NCI-H82 (cell line): ENCODE measurements around the gene BUD31.
"Not testable (repeated sequence)": the region's sequence is repeated elsewhere in the genome, so short reads cannot be mapped to it uniquely, and the experiment has no call there.

ENCODE experiments used
- DNase-seq: peaks from one replicate; lab custom pipeline; 2025; lab: John Stamatoyannopoulos, UW

The BUD31 gene

DNA sequence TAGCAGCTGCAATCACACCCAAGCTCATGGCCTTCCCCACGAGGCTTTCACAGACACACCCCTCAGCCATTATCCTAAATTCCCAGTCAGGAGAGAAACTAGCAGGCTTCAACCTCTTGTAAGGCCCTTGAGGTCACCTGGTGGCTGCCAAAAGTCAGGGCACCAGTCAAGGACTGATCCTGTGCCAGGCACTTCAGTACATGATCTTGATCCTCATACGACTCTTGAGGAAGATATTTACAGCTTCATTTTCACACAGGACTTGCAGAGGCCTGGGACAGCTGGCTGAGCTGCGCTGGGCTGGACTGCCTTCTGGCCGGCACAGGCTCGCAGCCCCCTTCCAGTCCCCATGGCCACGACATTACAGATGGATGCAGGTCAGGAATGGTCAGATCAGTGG lies 9.2 kb upstream of the BUD31 start:
- no peak for DNase-seq

DNA sequence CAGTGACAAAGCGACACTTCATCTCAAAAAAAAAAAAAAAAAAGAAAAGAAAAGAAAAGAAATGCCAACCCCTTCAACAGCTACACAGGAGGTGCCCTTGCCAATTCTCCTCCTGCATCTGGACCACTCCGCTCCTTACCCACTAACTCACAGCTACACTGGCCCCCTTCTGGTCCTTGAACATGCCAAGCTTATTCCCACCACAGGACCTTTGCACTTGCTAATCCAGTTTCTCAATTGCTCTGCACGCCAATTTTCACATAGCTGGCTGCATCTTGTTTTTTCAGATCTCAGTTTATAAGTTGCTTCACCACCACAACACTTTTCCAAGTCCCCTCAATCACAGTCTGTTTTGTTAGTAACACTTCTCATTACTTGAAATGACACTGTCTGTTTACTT lies 5.9 kb upstream of the BUD31 start:
- DNase-seq: no peak

DNA sequence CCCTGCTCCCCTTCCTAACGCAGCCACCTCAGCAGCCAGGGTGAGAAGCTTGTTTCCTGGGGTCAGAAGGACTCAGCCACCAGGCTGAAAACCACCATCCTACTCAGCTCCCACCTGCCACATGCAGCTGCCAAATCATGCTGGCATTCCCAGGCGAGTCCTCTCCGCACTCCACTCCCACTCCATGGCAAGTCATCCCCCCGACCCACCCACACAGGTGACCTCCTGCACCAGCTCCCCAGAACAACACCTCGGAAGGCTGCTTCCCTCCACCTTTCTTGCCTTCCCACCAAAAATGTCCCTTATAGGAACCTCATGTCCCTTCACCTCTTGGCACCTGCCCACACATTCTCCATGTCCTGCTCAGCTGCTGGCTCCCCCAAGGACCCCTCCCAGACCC lies 5.0 kb upstream of the BUD31 start:
- no peak for DNase-seq

DNA sequence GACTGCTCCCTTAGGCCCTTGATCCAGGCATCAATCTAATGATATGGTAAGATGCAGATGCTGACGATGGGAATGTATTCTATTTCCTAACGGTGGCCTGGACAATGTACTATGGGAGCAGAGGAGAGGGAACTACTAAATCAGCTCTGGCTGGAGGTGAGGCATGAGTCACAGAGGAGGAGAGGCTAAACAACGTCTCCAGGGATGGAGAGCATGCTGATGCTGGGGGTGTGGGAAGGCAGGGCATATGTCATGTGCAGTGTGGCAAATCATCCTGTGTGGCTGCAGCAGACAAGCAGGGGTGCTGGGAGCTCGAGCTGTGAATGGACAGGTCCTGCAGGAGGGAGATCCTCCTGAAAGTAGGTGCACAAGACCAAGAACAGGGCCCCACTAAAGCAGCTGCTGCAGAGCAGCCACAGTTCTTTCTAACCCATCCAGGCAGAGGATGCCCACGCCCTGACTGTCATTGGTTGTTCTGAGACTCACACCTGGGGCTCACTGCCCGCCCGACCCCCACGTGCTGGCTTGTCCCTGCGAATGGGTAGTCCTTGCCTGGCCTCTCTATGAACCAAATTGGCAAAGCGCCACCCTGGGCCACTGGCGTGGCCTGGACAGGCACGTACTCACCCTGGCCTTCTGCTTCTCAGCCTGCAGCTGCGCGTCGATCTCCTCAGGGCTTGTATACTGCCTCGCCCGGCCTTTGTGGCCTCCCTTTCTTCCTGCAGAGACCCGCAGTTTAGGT lies 4.4 kb upstream of the BUD31 start:
- no peak for DNase-seq

DNA sequence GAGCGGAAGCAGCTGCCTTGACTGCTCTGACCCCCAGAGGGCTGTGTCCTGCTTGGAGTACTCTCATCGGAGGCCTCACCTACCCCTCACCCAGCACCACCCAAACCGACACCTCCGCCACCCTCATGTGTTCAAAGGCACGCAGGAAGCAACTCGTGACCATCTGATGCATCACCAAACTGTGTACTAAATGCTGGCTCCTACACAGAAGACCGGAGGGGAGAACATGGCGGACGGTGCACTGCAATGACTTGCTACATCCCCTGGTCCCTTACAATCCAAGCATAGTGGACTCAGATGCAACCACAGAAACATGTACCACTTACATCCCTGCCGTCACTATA lies 3.8 kb upstream of the BUD31 start:
- DNase-seq: no peak

DNA sequence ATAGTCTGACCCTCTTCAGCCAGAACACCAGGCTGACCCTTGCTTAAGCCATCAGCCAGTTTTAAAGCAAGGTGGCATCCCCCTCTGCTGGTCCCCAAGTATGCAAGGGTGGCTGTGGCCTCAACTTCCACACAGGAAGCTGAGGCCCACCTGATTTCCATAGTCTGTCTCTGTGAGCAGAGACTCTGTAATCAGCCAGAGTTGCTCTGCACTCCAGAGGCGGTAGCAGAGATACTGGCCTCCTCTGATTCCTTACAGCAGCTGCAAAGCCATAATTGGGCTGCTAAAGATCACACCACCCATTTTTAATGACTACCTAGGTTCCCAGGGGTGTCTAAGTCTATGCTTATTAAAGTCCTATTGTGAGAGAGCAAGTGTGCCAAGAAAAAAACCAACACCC lies 2.2 kb upstream of the BUD31 start:
- DNase-seq: no peak

DNA sequence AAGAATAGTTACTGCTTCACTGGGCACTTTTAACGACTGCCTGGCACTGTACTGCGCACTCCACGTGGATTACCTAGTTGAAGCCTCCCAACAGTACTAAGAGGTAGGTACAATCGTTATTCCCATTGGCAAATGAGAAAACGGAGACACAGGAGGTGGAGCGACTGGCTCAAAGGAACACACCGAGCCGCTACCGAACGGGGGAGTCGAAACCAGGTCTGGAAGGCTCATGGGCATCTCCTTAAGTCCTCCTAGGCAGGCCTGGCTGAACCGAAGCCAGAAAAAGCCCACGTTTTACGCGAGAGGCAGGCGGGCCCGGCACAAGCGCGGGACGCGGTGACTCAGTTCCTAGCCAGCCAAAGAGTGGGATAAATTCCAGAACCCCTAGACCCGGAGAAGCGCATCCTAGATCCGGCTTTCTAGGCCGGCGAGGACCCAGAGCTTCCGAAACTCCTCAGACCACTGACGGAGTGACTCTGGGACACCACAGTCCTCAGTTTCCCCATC lies 844 bp upstream of the BUD31 start:
- peak; percentile 53 for DNase-seq

DNA sequence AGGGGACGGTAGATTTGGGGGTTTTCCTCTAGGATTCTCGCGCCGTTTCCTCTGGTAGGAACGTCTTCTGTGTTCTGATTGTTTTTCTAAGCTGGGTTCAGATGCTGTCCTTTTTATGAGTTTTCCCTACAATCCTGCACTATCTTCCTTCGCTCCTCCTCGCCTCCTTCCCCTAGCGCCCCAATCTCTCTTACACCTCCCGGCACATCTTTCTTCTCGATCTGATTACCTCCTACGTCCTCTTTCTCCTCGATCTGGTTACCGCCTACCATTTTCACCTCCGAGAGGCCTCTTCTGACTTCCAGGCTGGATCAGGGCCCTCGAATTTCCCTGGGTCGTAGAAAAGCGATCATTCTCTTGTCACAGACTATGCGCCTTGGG lies 413 bp downstream of the BUD31 start:
- peak; percentile 38 for DNase-seq

DNA sequence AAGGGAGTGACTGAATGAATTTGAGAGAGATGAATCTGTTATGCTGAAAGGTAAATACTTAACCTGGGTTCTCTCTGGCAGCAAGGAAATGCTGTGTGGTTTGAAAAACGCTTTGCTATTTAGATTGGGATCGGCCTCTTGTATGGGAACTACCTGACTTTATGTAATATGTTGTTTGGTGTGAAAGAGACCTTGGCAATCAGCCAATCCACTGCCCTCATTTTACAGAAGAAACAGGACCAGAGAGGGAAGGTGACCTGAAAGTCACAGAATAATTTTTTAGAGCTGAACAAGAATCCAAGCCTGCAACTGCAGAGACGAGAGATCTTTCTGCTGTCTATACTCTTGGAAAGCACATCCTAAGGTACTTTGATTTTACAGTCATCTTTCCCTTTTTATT lies 1.0 kb downstream of the BUD31 start:
- DNase-seq: no peak

DNA sequence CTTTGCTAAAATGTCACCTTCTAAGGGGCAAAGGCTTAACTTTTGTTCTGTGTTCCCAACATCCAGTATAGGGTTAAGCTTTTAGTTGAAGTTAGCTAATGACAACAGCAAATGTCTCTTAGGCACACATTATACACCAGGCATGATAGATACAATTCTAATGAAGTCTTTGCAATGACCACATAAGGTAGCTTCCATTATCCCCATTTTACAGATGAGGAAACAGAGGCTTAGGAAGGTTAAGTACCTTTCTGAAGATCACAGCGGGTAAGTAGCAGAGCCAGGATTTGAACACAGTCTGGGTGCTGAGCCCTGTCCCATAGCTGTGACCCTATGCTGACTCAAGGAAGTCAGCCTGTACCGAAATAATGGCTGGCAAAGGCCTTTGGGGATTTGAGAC lies 1.9 kb downstream of the BUD31 start:
- DNase-seq: no peak

DNA sequence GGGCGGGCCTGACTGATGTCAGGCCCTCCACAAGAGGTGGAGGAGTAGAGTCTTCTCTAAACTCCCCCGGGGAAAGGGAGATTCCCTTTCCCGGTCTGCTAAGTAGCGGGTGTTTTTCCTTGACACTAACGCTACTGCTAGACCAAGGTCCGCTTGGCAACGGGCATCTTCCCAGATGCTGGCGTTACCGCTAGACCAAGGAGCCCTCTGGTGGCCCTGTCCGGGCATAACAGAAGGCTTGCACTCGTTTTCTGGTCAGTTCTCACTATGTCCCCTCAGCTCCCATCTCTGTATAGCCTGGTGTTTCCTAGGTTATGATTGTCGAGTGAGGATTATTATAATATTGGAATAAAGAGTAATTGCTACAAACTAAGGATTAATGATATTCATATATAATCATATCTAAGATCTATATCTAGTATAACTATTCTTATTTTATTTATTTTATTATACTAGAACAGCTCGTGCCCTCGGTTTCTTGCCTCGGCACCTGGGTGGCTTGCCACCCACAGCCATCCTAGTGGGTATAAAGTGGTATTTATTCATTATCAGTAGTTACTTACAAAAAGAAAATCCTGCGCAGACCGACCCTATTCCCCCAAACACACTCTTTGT lies 6.9 kb downstream of the BUD31 start:
- peak; percentile 69 for DNase-seq

DNA sequence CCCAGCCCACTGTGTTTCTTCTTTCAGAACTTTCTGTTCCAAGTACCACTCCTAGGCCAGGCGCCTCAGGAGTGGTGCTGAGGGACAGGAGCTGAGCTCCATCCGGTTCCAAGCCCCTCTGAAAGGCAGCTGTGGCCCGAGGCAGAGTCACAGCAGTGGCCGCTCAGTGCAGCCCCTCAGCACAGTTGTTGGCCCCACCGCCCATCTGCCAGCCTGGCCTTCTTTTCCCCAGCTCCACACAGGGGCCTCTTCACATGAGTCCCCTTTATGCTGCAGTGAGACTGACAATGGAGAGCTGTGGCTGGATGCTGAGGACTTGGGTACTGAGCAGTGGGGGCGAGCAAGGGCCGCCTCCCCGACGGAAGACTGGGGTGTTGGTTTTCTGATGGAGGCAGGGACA lies 9.5 kb downstream of the BUD31 start:
- no peak for DNase-seq

DNA sequence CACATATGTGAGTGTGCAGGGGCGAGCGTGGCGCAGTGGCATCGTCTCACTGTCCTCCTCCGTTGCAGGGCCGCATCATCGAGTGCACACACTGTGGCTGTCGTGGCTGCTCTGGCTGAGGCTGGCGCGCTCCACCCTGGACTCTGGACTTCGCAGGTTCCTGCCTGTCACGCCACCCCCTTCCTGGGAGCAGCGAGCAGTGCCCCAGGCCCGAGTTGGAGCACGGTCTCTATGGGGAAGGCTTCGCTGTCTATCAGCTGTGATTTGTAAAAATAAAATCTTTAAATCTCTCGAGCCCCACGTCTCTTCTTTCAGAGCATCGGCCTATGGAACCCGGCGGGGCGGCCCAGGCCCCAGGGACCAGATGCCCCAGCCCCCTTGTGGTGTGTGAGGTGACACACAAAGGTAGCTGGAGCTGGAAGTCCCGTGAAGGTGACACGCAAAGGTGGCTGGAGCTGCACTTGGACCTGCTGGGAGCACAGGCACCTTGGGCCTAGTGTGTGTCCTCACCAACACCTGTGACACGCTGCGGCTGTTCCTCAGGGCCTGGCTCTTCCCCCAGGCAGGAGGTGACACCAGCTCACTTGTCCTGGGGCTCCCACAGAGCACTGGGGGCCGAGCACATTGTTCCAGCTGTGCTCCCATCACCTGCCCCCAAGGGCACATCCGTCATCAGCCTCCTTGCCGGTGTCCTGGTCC lies 10.7 kb downstream of the BUD31 start:
- DNase-seq: no peak

DNA sequence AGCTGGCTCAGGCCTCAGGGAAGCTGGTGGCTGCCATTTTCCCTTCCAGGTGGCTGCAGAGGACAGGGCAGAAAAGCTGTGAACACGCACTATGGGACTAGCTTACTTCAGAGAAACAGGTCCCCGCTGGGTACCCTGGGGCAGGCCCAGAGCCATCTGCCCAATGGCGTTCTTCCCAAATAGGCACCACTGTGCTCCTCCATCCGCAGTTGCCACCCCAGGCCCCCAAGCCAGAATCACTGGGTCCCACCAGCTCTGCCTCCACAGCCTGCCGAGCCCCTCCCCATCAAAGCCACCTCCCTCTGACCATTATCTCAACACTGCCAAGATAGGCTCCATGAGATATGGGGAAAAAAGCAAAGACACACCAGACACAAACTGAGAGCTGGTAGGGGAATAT lies 11.4 kb downstream of the BUD31 start:
- no peak for DNase-seq

DNA sequence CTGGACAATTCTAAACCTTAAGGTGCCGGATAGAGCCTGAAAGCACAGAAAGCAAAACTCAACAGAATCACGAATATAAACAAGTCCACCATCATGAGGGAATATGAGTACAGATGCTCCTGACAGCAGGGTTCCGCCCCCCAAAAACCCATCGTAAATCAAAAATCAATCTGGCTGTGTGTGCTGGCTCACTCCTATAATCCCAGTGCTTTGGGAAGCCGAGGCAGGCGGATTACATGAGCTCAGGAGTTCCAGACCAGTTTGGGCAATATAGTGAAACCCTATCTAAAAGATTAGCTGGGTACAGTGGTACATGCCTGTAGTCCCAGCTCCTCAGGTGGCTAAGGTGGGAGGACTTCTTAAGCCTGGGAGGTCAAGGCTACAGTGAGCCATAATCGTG lies 12.2 kb downstream of the BUD31 start:
- DNase-seq: peak; percentile 42

DNA sequence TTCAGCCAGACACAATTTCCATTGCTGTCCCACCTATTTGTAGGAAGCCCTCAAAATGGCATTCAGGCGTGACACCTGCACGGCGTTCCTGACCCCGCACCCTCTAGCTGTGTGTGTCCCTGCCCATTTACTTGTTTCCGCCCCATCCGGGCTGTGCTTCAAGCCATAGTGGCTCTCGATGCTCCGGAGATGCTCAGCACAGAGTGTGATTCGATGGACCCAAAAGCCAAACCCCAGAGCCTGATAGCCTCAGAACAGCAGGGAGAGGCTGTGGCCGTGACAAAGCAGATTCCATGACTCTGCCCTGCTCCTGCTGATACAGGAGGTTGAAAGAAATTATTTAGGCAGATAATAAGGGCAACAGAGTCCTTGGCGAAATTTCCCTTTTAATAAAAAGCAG lies 13.4 kb downstream of the BUD31 start:
- no peak for DNase-seq

DNA sequence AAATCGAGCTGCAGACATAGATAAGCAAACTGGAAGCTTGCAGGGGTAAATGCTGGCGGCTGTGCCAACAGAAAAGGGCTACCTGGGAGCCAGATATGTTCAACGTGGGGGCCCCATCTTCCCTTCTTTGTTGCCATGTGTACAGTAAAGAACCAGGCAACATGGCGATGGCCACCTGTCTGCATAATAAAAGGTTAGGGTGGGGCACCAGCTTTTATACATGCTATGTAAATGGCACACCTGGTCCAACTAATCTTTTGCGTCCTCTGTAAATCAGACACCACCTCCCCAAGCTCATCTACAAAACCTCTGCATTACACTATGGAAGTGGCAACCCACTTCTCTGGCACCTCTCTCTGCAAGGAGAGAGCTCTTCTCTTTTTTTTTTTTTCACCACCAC lies 13.9 kb downstream of the BUD31 start:
- no peak for DNase-seq

DNA sequence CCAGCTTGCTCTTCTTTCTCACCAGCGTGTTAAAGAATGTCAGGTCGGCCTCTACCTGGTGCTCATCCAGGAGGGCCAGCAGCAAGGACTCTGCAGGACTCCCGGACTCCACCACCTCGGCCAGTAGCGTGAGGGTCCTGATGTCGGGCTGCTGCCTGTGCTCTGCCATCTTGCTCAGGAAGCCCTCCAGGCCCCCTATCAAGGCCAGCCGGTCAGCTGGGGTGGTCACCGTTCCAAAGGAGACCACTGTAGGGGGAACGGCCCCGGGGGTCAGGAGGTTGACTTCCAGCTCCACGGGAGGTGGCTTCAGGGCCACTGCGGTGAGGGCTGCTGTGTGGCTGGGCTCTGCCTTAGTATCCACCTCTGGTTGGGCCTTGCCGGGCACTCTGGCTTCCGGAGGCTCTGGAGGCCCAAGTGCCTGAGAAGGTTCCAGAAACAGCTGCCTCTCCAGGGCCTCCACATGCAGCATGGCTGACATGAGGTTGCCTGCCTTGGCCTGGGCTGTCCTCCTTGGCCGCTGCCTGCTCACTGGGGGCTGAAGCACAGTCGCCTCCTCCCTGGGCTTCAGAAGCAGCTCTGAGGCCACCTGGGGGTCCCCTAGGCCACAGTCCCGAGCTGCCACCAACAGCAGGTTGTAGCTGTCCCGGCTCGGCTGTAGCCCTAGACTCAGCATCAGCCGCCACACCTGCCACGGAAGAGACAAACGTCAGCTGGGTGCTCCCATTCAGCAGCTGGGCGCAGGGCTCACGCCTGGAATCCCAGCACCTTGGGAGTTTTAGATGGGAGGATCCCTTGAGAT lies 16.4 kb downstream of the BUD31 start:
- DNase-seq: no peak

DNA sequence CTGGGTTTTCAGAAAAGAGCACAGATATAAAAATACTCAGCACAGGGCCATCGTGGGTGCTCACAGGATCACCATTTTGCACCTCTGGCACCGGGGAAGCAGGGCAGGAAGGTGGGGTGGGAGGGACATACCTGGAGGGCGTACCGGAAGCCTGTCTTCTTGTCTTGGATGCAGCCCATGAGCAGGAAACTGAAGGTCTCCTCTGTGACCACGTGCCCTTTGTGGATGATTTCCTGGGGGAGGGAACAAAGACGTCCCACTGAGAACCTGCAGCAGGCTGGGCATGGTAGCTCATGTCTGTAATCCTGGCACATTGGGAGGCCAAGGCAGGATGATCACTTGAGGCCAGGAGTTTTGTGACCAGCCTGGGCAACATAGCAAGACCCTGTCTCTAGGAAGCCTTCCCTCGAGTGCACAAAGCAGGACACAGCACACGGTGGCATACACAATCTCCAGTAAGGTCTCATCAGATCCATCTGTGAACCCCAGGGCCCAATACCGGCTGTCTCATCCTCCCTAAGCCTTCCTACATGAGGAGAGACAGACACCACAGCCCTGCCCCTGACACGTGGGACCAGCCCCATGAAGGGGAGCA lies 20.3 kb downstream of the BUD31 start:
- no peak for DNase-seq

DNA sequence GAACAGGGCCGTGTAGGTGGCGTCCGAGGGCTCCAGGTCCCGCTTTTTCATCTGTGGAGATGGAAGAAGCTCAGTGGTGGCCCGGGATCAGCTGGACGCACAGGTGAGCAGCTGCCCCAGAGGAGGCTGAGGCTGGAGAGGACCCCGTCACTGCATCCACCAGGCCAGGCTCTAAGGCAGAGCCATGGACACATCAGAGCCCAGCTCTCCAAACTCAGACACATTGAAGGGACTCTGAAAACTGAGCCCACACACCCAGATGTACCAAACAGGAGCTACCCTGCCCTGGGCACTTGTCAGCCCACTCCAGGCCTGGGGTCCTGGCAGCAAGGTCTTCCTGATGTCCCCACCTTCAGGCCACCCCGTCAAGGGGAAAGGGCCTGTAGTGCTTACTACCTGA lies 21.0 kb downstream of the BUD31 start:
- DNase-seq: no peak

DNA sequence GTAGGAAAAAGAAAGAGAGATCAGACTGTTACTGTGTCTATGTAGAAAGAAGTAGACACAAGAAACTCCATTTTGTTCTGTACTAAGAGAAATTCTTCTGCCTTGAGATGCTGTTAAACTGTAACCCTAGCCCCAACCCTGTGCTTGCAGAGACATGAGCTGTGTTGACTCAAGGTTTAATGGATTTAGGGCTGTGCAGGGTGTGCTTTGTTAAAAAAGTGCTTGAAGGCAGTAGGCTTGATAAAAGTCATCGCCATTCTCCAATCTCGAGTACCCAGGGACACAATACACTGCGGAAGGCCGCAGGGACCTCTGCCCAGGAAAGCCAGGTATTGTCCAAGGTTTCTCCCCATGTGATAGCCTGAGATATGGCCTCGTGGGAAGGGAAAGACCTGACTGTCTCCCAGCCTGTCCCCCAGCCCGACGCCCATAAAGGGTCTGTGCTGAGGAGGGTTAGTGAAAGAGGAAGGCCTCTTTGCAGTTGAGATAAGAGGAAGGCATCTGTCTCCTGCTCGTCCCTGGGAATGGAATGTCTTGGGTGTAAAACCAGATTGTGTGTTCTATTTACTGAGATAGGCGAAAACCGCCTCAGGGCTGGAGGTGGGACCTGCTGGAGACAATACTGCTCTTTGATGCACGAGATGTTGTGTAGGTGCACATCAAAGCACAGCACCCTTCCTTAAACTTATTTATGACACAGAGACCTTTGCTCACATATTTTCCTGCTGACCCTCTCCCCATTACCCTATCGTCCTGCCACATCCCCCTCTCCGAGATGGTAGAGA lies 23.2 kb downstream of the BUD31 start:
- not testable (repeated sequence) for DNase-seq
